Memory B cell (primary cell): ENCODE measurements around the gene OTUD5.

Source experiments
- ATAC-seq: fragments of 150-1000 bp; cut with Tn5 transposase; 2 replicates; pipeline ENCODE4 v1.10.0; 2021; ENCODE audit warnings: low read depth, mild to moderate bottlenecking, moderate library complexity
- DNase-seq, 2 donors: peaks; one replicate each; pipeline ENCODE4 v3.0.0; 2022; ENCODE audit warnings: low spot score in 2 of 2
- H3K27ac Mint-ChIP-seq: one replicate; pipeline ENCODE4 v1.8.0; 2022; ENCODE audit warnings: mild to moderate bottlenecking, moderate library complexity, mixed read lengths
- H3K27me3 Mint-ChIP-seq: one replicate; pipeline ENCODE4 v1.8.0; 2022; ENCODE audit warnings: mixed read lengths
- H3K36me3 Mint-ChIP-seq: one replicate; pipeline ENCODE4 v1.8.0; 2022; ENCODE audit warnings: mild to moderate bottlenecking, mixed read lengths
- H3K4me1 Mint-ChIP-seq: one replicate; pipeline ENCODE4 v1.8.0; 2022; ENCODE audit warnings: mixed read lengths
- H3K4me3 Mint-ChIP-seq: one replicate; pipeline ENCODE4 v1.8.0; 2022; ENCODE audit warnings: mild to moderate bottlenecking, moderate library complexity, mixed read lengths
- H3K9me3 Mint-ChIP-seq: one replicate; pipeline ENCODE4 v1.8.0; 2022; ENCODE audit warnings: mixed read lengths

OTUD5 gene

GRCh38 chrX:48937054-48937907 lies 20.1 kb downstream of the OTUD5 start:
- peaks cover 9% of the 10 kb centered on the region for H3K36me3 Mint-ChIP-seq
- peak; percentile 60 for ATAC-seq

GRCh38 chrX:48936429-48937053 lies 20.9 kb downstream of the OTUD5 start:
- ATAC-seq (no peak), DNase-seq (no peak)
- Mint-ChIP-seq H3K27me3 (no peaks in the 10 kb centered on the region), H3K9me3 (no peaks in the 10 kb centered on the region), H3K4me3 (peak overlapping the region; percentile 83), H3K4me1 (peaks cover 44% of the 10 kb centered on the region), H3K36me3 (peaks cover 7% of the 10 kb centered on the region), H3K27ac (peak overlapping the region; percentile 99)

More at GRCh38 chrX:48937054-48937907, 20.1 kb downstream of the OTUD5 start:
- Mint-ChIP-seq H3K9me3 (no peaks in the 10 kb centered on the region), H3K4me3 (peak overlapping the region; percentile 83), H3K27me3 (no peaks in the 10 kb centered on the region), H3K27ac (peak overlapping the region; percentile 99), H3K4me1 (peaks cover 51% of the 10 kb centered on the region)
- peak; percentile 72 to 75 for DNase-seq

GRCh38 chrX:48935301-48935670 lies 22.1 kb downstream of the OTUD5 start:
- Mint-ChIP-seq H3K4me3 (peak overlapping the region; percentile 46), H3K27me3 (no peaks in the 10 kb centered on the region), H3K9me3 (no peaks in the 10 kb centered on the region), H3K27ac (peak overlapping the region; percentile 99), H3K4me1 (peaks cover 42% of the 10 kb centered on the region), H3K36me3 (peaks cover 8% of the 10 kb centered on the region)
- ATAC-seq (no peak), DNase-seq (no peak)

GRCh38 chrX:48934581-48935300 lies 22.7 kb downstream of the OTUD5 start:
- H3K27ac Mint-ChIP-seq = peak overlapping the region; percentile 99
- H3K27me3 Mint-ChIP-seq = no peaks in the 10 kb centered on the region
- H3K4me1 Mint-ChIP-seq = peaks cover 41% of the 10 kb centered on the region
- peak overlapping the region; percentile 46 for H3K4me3 Mint-ChIP-seq
- peaks cover 12% of the 10 kb centered on the region for H3K36me3 Mint-ChIP-seq
- H3K9me3 Mint-ChIP-seq = no peaks in the 10 kb centered on the region
- no peak for ATAC-seq
- no peak for DNase-seq

GRCh38 chrX:48933757-48934156 lies 23.6 kb downstream of the OTUD5 start:
- Mint-ChIP-seq H3K27ac (peak overlapping the region; percentile 99), H3K9me3 (no peaks in the 10 kb centered on the region), H3K4me3 (peak overlapping the region; percentile 50), H3K4me1 (peaks cover 31% of the 10 kb centered on the region), H3K27me3 (no peaks in the 10 kb centered on the region), H3K36me3 (peaks cover 12% of the 10 kb centered on the region)
- DNase-seq = no peak
- no peak for ATAC-seq

- peaks cover 16% of the 10 kb centered on the region for H3K36me3 Mint-ChIP-seq
- H3K4me3 Mint-ChIP-seq = peak overlapping the region; percentile 69
- H3K27me3 Mint-ChIP-seq = no peaks in the 10 kb centered on the region
- H3K4me1 Mint-ChIP-seq = peaks cover 17% of the 10 kb centered on the region
- peak; percentile 78 for ATAC-seq
- DNase-seq = no peak
- no peaks in the 10 kb centered on the region for H3K9me3 Mint-ChIP-seq
- peak overlapping the region; percentile 75 for H3K27ac Mint-ChIP-seq
These were observed 29.5 kb downstream of the OTUD5 start for GRCh38 chrX:48927736-48928382.

- no peak overlapping the region for H3K4me3 Mint-ChIP-seq
- DNase-seq (no peak), ATAC-seq (no peak)
- no peaks in the 10 kb centered on the region for H3K27me3 Mint-ChIP-seq
- H3K27ac Mint-ChIP-seq = no peak overlapping the region
- peaks cover 18% of the 10 kb centered on the region for H3K36me3 Mint-ChIP-seq
- H3K4me1 Mint-ChIP-seq = peaks cover 16% of the 10 kb centered on the region
- no peaks in the 10 kb centered on the region for H3K9me3 Mint-ChIP-seq
These were observed 30.3 kb downstream of the OTUD5 start for GRCh38 chrX:48927123-48927522.

- Mint-ChIP-seq H3K4me1 (peaks cover 26% of the 10 kb centered on the region), H3K27ac (peak overlapping the region; percentile 80), H3K4me3 (no peak overlapping the region), H3K36me3 (peaks cover 13% of the 10 kb centered on the region), H3K9me3 (no peaks in the 10 kb centered on the region), H3K27me3 (no peaks in the 10 kb centered on the region)
- ATAC-seq (no peak), DNase-seq (no peak)
These were observed 33.1 kb downstream of the OTUD5 start for GRCh38 chrX:48924270-48924669.

GRCh38 chrX:48923771-48924170 lies 33.6 kb downstream of the OTUD5 start:
- Mint-ChIP-seq H3K4me3 (no peak overlapping the region), H3K9me3 (no peaks in the 10 kb centered on the region), H3K27me3 (no peaks in the 10 kb centered on the region), H3K4me1 (peaks cover 26% of the 10 kb centered on the region), H3K27ac (no peak overlapping the region), H3K36me3 (peaks cover 13% of the 10 kb centered on the region)
- no peak for DNase-seq
- ATAC-seq = no peak

GRCh38 chrX:48920718-48921104 lies 36.7 kb downstream of the OTUD5 start:
- ATAC-seq (no peak), DNase-seq (no peak)
- Mint-ChIP-seq H3K9me3 (no peaks in the 10 kb centered on the region), H3K36me3 (peaks cover 27% of the 10 kb centered on the region), H3K4me1 (peaks cover 21% of the 10 kb centered on the region), H3K27ac (peak overlapping the region; percentile 95), H3K4me3 (peak overlapping the region; percentile 87), H3K27me3 (no peaks in the 10 kb centered on the region)

GRCh38 chrX:48919947-48920717 lies 37.3 kb downstream of the OTUD5 start:
- no peak for DNase-seq
- Mint-ChIP-seq H3K27ac (peak overlapping the region; percentile 95), H3K36me3 (peaks cover 23% of the 10 kb centered on the region), H3K9me3 (no peaks in the 10 kb centered on the region), H3K4me3 (peak overlapping the region; percentile 87), H3K27me3 (no peaks in the 10 kb centered on the region), H3K4me1 (peaks cover 24% of the 10 kb centered on the region)
- ATAC-seq = no peak

GRCh38 chrX:48919360-48919841 lies 38.0 kb downstream of the OTUD5 start:
- H3K36me3 Mint-ChIP-seq = peaks cover 22% of the 10 kb centered on the region

More at GRCh38 chrX:48919360-48919841, 38.0 kb downstream of the OTUD5 start:
- H3K27me3 Mint-ChIP-seq = no peaks in the 10 kb centered on the region
- peak overlapping the region; percentile 87 for H3K4me3 Mint-ChIP-seq
- no peaks in the 10 kb centered on the region for H3K9me3 Mint-ChIP-seq
- DNase-seq (no peak), ATAC-seq (peak; percentile 30)
- H3K4me1 Mint-ChIP-seq = peaks cover 22% of the 10 kb centered on the region
- peak overlapping the region; percentile 95 for H3K27ac Mint-ChIP-seq
